OCI-LY7 (cell line): ENCODE data around the gene ISOC2. TPM values are rescaled to one million over a fixed set of nuclear protein-coding genes. Genes with fewer than 3 reads are reported as not detected.

ENCODE experiments used
- BruUV-seq: library from RNA; stranded (reverse); fragments of 400-500 nt; replicated peaks from 2 replicates; lab custom pipeline; 2021; lab: Mats Ljungman, UMichigan
- CTCF ChIA-PET: fragments of 300-600 bp; sonication (Branson Sonifier 250); formaldehyde crosslinking; loops from one replicate; lab custom pipeline; 2022; ENCODE audit warnings: antibody characterized with exemption; ENCODE audit not compliant: unreplicated experiment; lab: Charles Lee
- POLR2A ChIA-PET: fragments of 300-600 bp; sonication (Branson Sonifier 250); formaldehyde crosslinking; loops from one replicate; lab custom pipeline; 2022; ENCODE audit warnings: antibody characterized with exemption; lab: Charles Lee
- DNase-seq: peaks from one replicate; pipeline ENCODE4 v3.0.0-alpha.2; 2015; ENCODE audit warnings: low spot score
- H2AFZ ChIP-seq: fragments of 200-600 bp; sonication (generic), shearing (Covaris generic); 2 replicates; pipeline ENCODE4 v1.6.1; 2014; ENCODE audit warnings: mild to moderate bottlenecking, antibody characterized with exemption, low read length, moderate library complexity
- H3K27ac ChIP-seq: fragments of 200-600 bp; sonication (generic); 2 replicates; pipeline ENCODE4 v1.5.1; 2014; ENCODE audit warnings: mixed run types, low read depth, mild to moderate bottlenecking, moderate library complexity, low read length, inconsistent platforms; ENCODE audit not compliant: poor library complexity, severe bottlenecking
- H3K36me3 ChIP-seq: fragments of 200-600 bp; sonication (generic); 2 replicates; pipeline ENCODE4 v1.6.1; 2014; ENCODE audit warnings: mild to moderate bottlenecking, antibody characterized with exemption, low read length, moderate library complexity, mixed read lengths; ENCODE audit not compliant: insufficient read depth
- H3K4me1 ChIP-seq: fragments of 200-600 bp; sonication (generic); 2 replicates; pipeline ENCODE4 v1.5.1; 2014; ENCODE audit warnings: mild to moderate bottlenecking, low read length; ENCODE audit not compliant: insufficient read depth, poor library complexity, severe bottlenecking
- H3K4me2 ChIP-seq: fragments of 200-600 bp; sonication (generic); 2 replicates; pipeline ENCODE4 v1.6.1; 2014; ENCODE audit warnings: mild to moderate bottlenecking, low read length
- H3K4me3 ChIP-seq: fragments of 200-600 bp; sonication (generic); 2 replicates; pipeline ENCODE4 v1.5.1; 2014; ENCODE audit warnings: mild to moderate bottlenecking, low read depth, low read length; ENCODE audit not compliant: poor library complexity, severe bottlenecking
- H3K79me2 ChIP-seq: fragments of 200-600 bp; sonication (generic); 2 replicates; pipeline ENCODE4 v1.6.1; 2016; ENCODE audit warnings: low read depth, mild to moderate bottlenecking, low read length, moderate library complexity, mixed read lengths; ENCODE audit not compliant: insufficient read depth
- H3K9me2 ChIP-seq: fragments of 200-600 bp; sonication (generic); 2 replicates; pipeline ENCODE4 v1.6.1; 2016; ENCODE audit warnings: mild to moderate bottlenecking, low read length, mixed read lengths; ENCODE audit not compliant: insufficient read depth
- H3K9me3 ChIP-seq: fragments of 200-600 bp; sonication (generic); 2 replicates; pipeline ENCODE4 v1.6.1; 2014; ENCODE audit warnings: mild to moderate bottlenecking, mixed run types, low read length, mixed read lengths
- H4K20me1 ChIP-seq: fragments of 200-600 bp; sonication (generic); 2 replicates; pipeline ENCODE4 v1.6.1; 2014; ENCODE audit warnings: mild to moderate bottlenecking, antibody characterized with exemption, low read length, moderate library complexity, mixed read lengths; ENCODE audit not compliant: insufficient read depth
- CTCF ChIP-seq: fragments of 200-600 bp; sonication (generic); conservative IDR thresholded peaks from 2 replicates; pipeline ENCODE4 v1.5.1; 2014; ENCODE audit warnings: mild to moderate bottlenecking, antibody characterized with exemption, low read length, moderate library complexity, mixed read lengths
- EZH2phosphoT487 ChIP-seq: fragments of 200-600 bp; sonication (generic); IDR thresholded peaks from 2 replicates; pipeline ENCODE4 v1.6.1; 2018; ENCODE audit warnings: low read depth, borderline replicate concordance, mild to moderate bottlenecking, mixed run types, antibody characterized with exemption, low read length, moderate library complexity, mixed read lengths
- intact Hi-C: fragments of 100-400 bp; cut with micrococcal nuclease; formaldehyde crosslinking; loops from one replicate; pipeline ENCODE4 v1.10.0; 2022; ENCODE audit not compliant: unreplicated experiment
- total RNA-seq, 2 experiments: library from RNA; depleted of rRNA in 1 of 2; stranded (reverse); fragments of >200 nt in 1 of 2; shearing (Covaris generic) in 1 of 2; gene quantifications; 2 replicates each; pipeline ENCODE4 v1.2.3, GENCODE V29; 2014 to 2022

The ISOC2 gene
- total RNA-seq, 2 experiments from 2014 or later: 37.0 to 115 TPM

DNA sequence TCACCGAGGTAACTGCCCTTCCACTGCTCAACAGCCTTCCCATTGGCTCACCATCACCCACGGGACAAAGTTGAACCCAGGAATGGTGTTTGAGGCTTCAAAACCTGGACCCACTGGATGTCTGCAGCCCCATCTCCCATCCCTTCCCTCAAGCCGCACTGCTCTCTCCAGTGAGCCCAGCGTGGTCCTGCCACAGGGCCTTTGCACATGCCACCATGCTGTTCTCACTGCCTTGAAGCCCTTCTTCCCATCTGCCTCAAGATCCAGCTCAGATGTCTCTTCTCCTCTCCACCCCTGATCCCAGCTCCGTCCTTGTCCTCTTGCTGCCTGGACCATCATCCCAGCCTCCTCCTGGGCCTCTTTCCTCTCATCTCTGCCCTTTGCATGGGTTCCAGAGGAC is 22.4 kb downstream of the ISOC2 start:
- Histone ChIP-seq H2AFZ (no peak overlapping the region), H3K9me2 (no peaks in the 10 kb centered on the region), H3K27ac (no peak overlapping the region), H3K4me3 (no peak overlapping the region), H3K4me1 (no peaks in the 10 kb centered on the region), H4K20me1 (no peaks in the 10 kb centered on the region), H3K36me3 (no peaks in the 10 kb centered on the region), H3K79me2 (no peaks in the 10 kb centered on the region), H3K9me3 (no peaks in the 10 kb centered on the region), H3K4me2 (no peak overlapping the region)
- BruUV-seq: no TSS peak
- TF ChIP-seq CTCF (no peak), EZH2phosphoT487 (no peak)
- no peak for DNase-seq
- ChIA-PET POLR2A (no interaction called here), CTCF (no interaction called here)
- intact Hi-C loops: no loop called here

DNA sequence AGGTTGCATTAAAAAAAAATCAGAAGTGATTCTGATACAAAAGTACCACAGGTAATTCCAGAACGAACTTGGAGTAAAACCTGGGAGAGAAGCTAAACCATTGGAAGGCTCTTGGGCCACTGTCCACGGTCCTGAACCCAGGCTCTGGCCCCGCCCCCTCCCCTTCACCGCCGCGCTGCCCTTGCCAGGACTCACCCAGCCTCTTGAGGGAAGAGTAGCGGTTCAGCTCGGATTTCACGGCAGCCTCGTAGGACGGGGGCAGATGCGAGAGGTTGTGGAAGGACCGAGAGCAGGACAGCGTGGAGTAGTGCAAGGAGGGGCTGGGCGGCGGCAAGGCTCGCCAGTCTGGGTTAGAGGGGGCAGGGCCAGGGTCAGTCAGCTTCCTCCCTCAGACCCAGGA is 24.0 kb downstream of the ISOC2 start:
- intact Hi-C loops: no loop called here
- Histone ChIP-seq H4K20me1 (no peaks in the 10 kb centered on the region), H3K4me3 (no peak overlapping the region), H3K4me1 (no peaks in the 10 kb centered on the region), H3K4me2 (no peak overlapping the region), H3K9me2 (no peaks in the 10 kb centered on the region), H3K36me3 (no peaks in the 10 kb centered on the region), H3K27ac (no peak overlapping the region), H3K79me2 (no peaks in the 10 kb centered on the region), H2AFZ (no peak overlapping the region), H3K9me3 (no peaks in the 10 kb centered on the region)
- ChIA-PET CTCF (no interaction called here), POLR2A (no interaction called here)
- TF ChIP-seq EZH2phosphoT487 (no peak), CTCF (no peak)
- no peak for DNase-seq
- no TSS peak for BruUV-seq

DNA sequence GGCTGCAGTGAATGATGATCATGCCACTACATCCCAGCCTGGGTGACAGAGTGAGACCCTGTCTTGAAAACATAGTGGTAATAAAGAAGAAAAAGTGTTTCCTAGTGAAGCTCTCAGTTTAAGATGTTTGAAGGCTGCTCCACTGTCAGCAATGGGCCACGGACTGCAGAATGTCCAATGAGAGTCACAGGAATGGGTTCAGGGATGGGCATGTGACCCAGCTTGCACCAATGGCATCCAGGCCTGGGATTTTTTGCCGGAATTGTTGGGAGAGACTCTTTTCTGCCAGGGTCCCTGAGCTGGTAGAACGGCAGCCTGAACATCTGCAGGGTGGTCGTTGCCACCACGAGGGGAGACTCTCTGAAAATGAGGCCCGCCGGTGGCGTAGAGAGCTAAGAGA is 24.6 kb downstream of the ISOC2 start:
- Histone ChIP-seq H4K20me1 (no peaks in the 10 kb centered on the region), H2AFZ (no peak overlapping the region), H3K4me1 (no peaks in the 10 kb centered on the region), H3K36me3 (no peaks in the 10 kb centered on the region), H3K9me3 (no peaks in the 10 kb centered on the region), H3K79me2 (no peaks in the 10 kb centered on the region), H3K27ac (no peak overlapping the region), H3K4me2 (no peak overlapping the region), H3K9me2 (no peaks in the 10 kb centered on the region), H3K4me3 (no peak overlapping the region)
- ChIA-PET CTCF (no interaction called here), POLR2A (no interaction called here)
- TF ChIP-seq CTCF: no peak
- no peak for TF ChIP-seq EZH2phosphoT487
- no peak for DNase-seq
- intact Hi-C loops: no loop called here
- BruUV-seq: no TSS peak
